Measurements from ENCODE around the gene BRD3. TPM values are rescaled to one million over a fixed set of nuclear protein-coding genes. Genes with fewer than 3 reads are reported as not detected.
A peak's percentile ranks its signal among the peaks of the same experiment; 100 is the strongest.

The BRD3 gene
- total RNA-seq, 1 donor from 2014 or later: 39.6 TPM

DNA sequence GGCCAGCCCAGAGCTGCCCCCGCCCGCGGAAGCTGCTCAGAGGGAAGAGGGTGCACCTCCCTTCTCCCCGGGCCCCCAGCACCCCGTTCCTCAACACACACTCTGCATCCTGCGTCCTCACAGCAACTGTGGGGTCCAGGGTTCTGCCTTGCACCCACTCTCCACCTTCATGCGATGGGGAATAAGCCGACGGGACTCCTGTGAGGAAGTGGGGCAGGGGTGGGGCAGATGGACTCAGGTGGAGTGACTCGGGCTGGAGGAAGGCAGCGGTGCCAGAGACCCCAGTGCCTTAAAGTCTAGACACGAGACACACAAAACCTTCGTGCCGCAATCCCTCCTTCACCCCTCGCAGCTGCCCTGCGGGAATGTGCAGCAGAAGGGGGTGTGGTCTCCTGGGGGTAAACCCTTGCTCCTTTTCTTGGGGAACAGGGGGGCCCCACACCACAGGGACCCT lies 8.6 kb downstream of the BRD3 start:
- H3K27ac ChIP-seq (ENCODE audit: low read depth, low read length): no peak overlapping the region
- H3K4me3 ChIP-seq (ENCODE audit: insufficient read depth, low read depth, low read length): no peak overlapping the region
- H3K4me1 ChIP-seq (ENCODE audit: insufficient read depth, low read length): peaks cover 46% of the 10 kb centered on the region
- no peaks in the 10 kb centered on the region for H3K9me3 ChIP-seq (ENCODE audit: insufficient read depth, low read depth, low read length)
- H3K27me3 Mint-ChIP-seq (ENCODE audit: low read depth, unreplicated experiment): no peaks in the 10 kb centered on the region
- H3K4me1 Mint-ChIP-seq (ENCODE audit: low read depth, unreplicated experiment): peaks cover 17% of the 10 kb centered on the region
- H3K36me3 ChIP-seq (ENCODE audit: insufficient read depth, low read length): no peaks in the 10 kb centered on the region
- H4K20me1 ChIP-seq (ENCODE audit: insufficient read depth, low read length): peaks cover 100% of the 10 kb centered on the region
- no peak for FAIRE-seq
- no peaks in the 10 kb centered on the region for H3K27me3 ChIP-seq (ENCODE audit: insufficient read depth, low read length)
- no peak overlapping the region for H3K4me3 Mint-ChIP-seq (ENCODE audit: unreplicated experiment)
- no peak for DNase-seq (ENCODE audit: low read depth)
- H3K9me3 Mint-ChIP-seq (ENCODE audit: unreplicated experiment): no peaks in the 10 kb centered on the region
- no peak overlapping the region for H3K27ac Mint-ChIP-seq (ENCODE audit: unreplicated experiment)
- peaks cover 100% of the 10 kb centered on the region for H3K79me2 ChIP-seq (ENCODE audit: insufficient read depth, low read length)
- no peak overlapping the region for H2AFZ ChIP-seq (ENCODE audit: low read depth, low read length)
- H3K36me3 Mint-ChIP-seq (ENCODE audit: low read depth, unreplicated experiment): peaks cover 4% of the 10 kb centered on the region
- H3K9ac ChIP-seq (ENCODE audit: low read length): peak overlapping the region; percentile 13
- TF ChIP-seq EZH2 (IDR thresholded peaks at IDR 0.05; ENCODE audit: insufficient read depth, low read length): no peak
- TF ChIP-seq, protein P1, sequence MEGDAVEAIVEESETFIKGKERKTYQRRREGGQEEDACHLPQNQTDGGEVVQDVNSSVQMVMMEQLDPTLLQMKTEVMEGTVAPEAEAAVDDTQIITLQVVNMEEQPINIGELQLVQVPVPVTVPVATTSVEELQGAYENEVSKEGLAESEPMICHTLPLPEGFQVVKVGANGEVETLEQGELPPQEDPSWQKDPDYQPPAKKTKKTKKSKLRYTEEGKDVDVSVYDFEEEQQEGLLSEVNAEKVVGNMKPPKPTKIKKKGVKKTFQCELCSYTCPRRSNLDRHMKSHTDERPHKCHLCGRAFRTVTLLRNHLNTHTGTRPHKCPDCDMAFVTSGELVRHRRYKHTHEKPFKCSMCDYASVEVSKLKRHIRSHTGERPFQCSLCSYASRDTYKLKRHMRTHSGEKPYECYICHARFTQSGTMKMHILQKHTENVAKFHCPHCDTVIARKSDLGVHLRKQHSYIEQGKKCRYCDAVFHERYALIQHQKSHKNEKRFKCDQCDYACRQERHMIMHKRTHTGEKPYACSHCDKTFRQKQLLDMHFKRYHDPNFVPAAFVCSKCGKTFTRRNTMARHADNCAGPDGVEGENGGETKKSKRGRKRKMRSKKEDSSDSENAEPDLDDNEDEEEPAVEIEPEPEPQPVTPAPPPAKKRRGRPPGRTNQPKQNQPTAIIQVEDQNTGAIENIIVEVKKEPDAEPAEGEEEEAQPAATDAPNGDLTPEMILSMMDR (IDR thresholded peaks at IDR 0.05; ENCODE audit: insufficient read depth, low read depth, low read length): no peak
- peak overlapping the region; percentile 78 for H3K4me2 ChIP-seq (ENCODE audit: low read length)

DNA sequence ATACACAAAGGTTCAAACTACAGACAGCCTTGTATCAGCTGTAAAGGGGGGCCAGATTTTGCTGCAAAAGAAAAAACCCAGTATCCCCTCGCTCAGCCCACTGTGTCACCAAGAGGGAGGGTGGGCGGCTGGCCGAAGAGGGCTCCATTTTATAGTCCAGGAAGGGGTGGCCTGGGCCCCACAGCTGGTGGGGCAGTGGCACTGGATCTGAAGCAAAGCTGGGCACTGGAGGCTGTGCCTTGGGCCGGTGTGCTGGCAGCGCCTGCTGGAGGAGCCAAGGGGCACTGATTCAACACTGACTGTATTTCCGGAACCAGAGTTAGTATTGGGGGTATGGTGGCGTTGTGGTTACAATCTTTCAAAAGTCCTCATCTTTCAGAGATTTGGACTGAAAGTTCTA lies 9.1 kb downstream of the BRD3 start:
- Mint-ChIP-seq H3K36me3 (ENCODE audit: low read depth, unreplicated experiment) (peaks cover 4% of the 10 kb centered on the region), H3K9me3 (ENCODE audit: unreplicated experiment) (no peaks in the 10 kb centered on the region), H3K27me3 (ENCODE audit: low read depth, unreplicated experiment) (no peaks in the 10 kb centered on the region), H3K4me3 (ENCODE audit: unreplicated experiment) (peak overlapping the region; percentile 34), H3K27ac (ENCODE audit: unreplicated experiment) (no peak overlapping the region), H3K4me1 (ENCODE audit: low read depth, unreplicated experiment) (peaks cover 17% of the 10 kb centered on the region)
- H3K4me3 ChIP-seq (ENCODE audit: insufficient read depth, low read depth, low read length): no peak overlapping the region
- peaks cover 46% of the 10 kb centered on the region for H3K4me1 ChIP-seq (ENCODE audit: insufficient read depth, low read length)
- H3K4me2 ChIP-seq (ENCODE audit: low read length): peak overlapping the region; percentile 78
- no peaks in the 10 kb centered on the region for H3K27me3 ChIP-seq (ENCODE audit: insufficient read depth, low read length)
- peak; percentile 31 for DNase-seq (ENCODE audit: low read depth)
- TF ChIP-seq, protein P1 (IDR thresholded peaks at IDR 0.05; ENCODE audit: insufficient read depth, low read depth, low read length): peak; percentile 7
- no peak for TF ChIP-seq EZH2 (IDR thresholded peaks at IDR 0.05; ENCODE audit: insufficient read depth, low read length)
- no peaks in the 10 kb centered on the region for H3K9me3 ChIP-seq (ENCODE audit: insufficient read depth, low read depth, low read length)
- no peak overlapping the region for H3K27ac ChIP-seq (ENCODE audit: low read depth, low read length)
- no peak for FAIRE-seq
- no peaks in the 10 kb centered on the region for H3K36me3 ChIP-seq (ENCODE audit: insufficient read depth, low read length)
- H2AFZ ChIP-seq (ENCODE audit: low read depth, low read length): no peak overlapping the region
- H3K9ac ChIP-seq (ENCODE audit: low read length): peak overlapping the region; percentile 13
- peaks cover 100% of the 10 kb centered on the region for H3K79me2 ChIP-seq (ENCODE audit: insufficient read depth, low read length)
- H4K20me1 ChIP-seq (ENCODE audit: insufficient read depth, low read length): peaks cover 100% of the 10 kb centered on the region

All from astrocyte (in vitro differentiated cells and primary cell).